Astrocyte of the spinal cord (primary cell): Measurements from ENCODE around the gene TUBB.
"Not testable (repeated sequence)": the region's sequence is repeated elsewhere in the genome, so short reads cannot be mapped to it uniquely, and the experiment has no call there.

Experiments
- DNase-seq: peaks from one replicate; pipeline ENCODE4 v3.0.0; 2011; ENCODE audit warnings: low read depth, low spot score
- H3K4me3 ChIP-seq: 2 replicates; pipeline ENCODE4 v1.5.1; 2011; ENCODE audit warnings: low read depth, mild to moderate bottlenecking, low read length, moderate library complexity
- CTCF ChIP-seq: IDR thresholded peaks from 2 replicates; pipeline ENCODE4 v1.5.1; 2012; ENCODE audit warnings: low read depth, mild to moderate bottlenecking, low read length, inconsistent platforms
- in situ Hi-C: cut with HindIII; loops from 2 replicates; pipeline ENCODE4 v1.10.0; 2017; ENCODE audit warnings: low sequenced_read_pairs

The TUBB gene

GRCh38 chr6:30711758-30712380 is 8.3 kb upstream of the TUBB start:
- in situ Hi-C loops = no loop called here
- no peak for DNase-seq
- H3K4me3 ChIP-seq = no peak overlapping the region
- no peak for TF ChIP-seq CTCF

GRCh38 chr6:30712441-30712945 is 7.7 kb upstream of the TUBB start:
- no peak for TF ChIP-seq CTCF
- no peak for DNase-seq
- H3K4me3 ChIP-seq = no peak overlapping the region
- in situ Hi-C loops = no loop called here

GRCh38 chr6:30714263-30714662 is 5.9 kb upstream of the TUBB start:
- no peak for TF ChIP-seq CTCF
- no peak overlapping the region for H3K4me3 ChIP-seq
- no peak for DNase-seq
- in situ Hi-C loops = no loop called here

GRCh38 chr6:30716879-30717128 is 3.3 kb upstream of the TUBB start:
- no peak for DNase-seq
- H3K4me3 ChIP-seq = peak overlapping the region; percentile 78
- TF ChIP-seq CTCF = no peak
- in situ Hi-C loops = no loop called here

- TF ChIP-seq CTCF = peak; percentile 29
- in situ Hi-C loops = no loop called here
- DNase-seq = peak; percentile 100
- peak within 1 kb of the TSS; percentile 78 for H3K4me3 ChIP-seq
Observed at GRCh38 chr6:30717129-30717844, 2.9 kb upstream of the TUBB start, which contains the start of gene MDC1. Gene MDC1 (minus strand): TSS chr6:30717281. CDS start chr6:30715175, 2,106 bp downstream.

- H3K4me3 ChIP-seq = peak overlapping the region; percentile 37
- in situ Hi-C loops, DNase-seq: not testable (repeated sequence)
Observed at GRCh38 chr6:30717845-30718720, 2.1 kb upstream of the TUBB start.
